Lung (tissue), 12 donors: Measurements from ENCODE around the gene YEATS2. TPM values are rescaled to one million over a fixed set of nuclear protein-coding genes. Genes with fewer than 3 reads are reported as not detected.
"Not testable (repeated sequence)": the region's sequence is repeated elsewhere in the genome, so short reads cannot be mapped to it uniquely, and the experiment has no call there.

ENCODE experiments used
- ATAC-seq: fragments of 200-7000 bp; cut with Tn5 transposase; one replicate; pipeline ENCODE4 v1.9.1; 2020; ENCODE audit warnings: moderate number of reproducible peaks; ENCODE audit not compliant: insufficient read depth, low FRiP score
- DNase-seq, 3 donors: peaks; one replicate each; pipeline ENCODE4 v3.0.0-alpha.2; 2013 to 2017
- H3K27ac ChIP-seq, 2 donors: one replicate each; pipeline ENCODE4 v1.5.1; 2013; ENCODE audit warnings: mild to moderate bottlenecking in 2 of 2, moderate library complexity in 2 of 2, control low read depth in 1 of 2, inconsistent platforms in 1 of 2, low read depth in 1 of 2, low read length in 1 of 2
- H3K27me3 ChIP-seq, 3 donors: one replicate each; pipeline ENCODE4 v1.5.1; 2013; ENCODE audit warnings: low read length in 2 of 3; ENCODE audit not compliant: control insufficient read depth in 3 of 3, insufficient read depth in 3 of 3
- H3K36me3 ChIP-seq, 4 donors: one replicate each; pipeline ENCODE4 v1.5.1; 2013; ENCODE audit warnings: low read length in 4 of 4, mild to moderate bottlenecking in 1 of 4, moderate library complexity in 1 of 4; ENCODE audit not compliant: control insufficient read depth in 4 of 4, insufficient read depth in 4 of 4
- H3K4me1 ChIP-seq, 5 donors: one replicate each; pipeline ENCODE4 v1.5.1; 2013; ENCODE audit warnings: low read length in 5 of 5, mild to moderate bottlenecking in 2 of 5, moderate library complexity in 1 of 5; ENCODE audit not compliant: control insufficient read depth in 5 of 5, insufficient read depth in 5 of 5
- H3K4me3 ChIP-seq: one replicate; pipeline ENCODE4 v1.5.1; 2013; ENCODE audit warnings: mild to moderate bottlenecking, control low read depth, moderate library complexity
- H3K9ac ChIP-seq, 2 donors: one replicate each; pipeline ENCODE4 v1.5.1; 2013; ENCODE audit warnings: low read length in 2 of 2, control low read depth in 1 of 2; ENCODE audit not compliant: insufficient read depth in 1 of 2
- H3K9me3 ChIP-seq, 4 donors: one replicate each; pipeline ENCODE4 v1.5.1; 2013; ENCODE audit warnings: low read length in 3 of 4, mild to moderate bottlenecking in 1 of 4, moderate library complexity in 1 of 4; ENCODE audit not compliant: control insufficient read depth in 4 of 4, insufficient read depth in 3 of 4
- CTCF ChIP-seq: IDR thresholded peaks from 2 replicates; pipeline ENCODE4 v1.5.1; 2012; ENCODE audit warnings: mild to moderate bottlenecking; ENCODE audit errors: control extremely low read depth, extremely low read depth
- WGBS, 2 donors: extraction: QIAGEN DNeasy Blood & Tissue Kit; methylation state at CpG; one replicate each; pipeline ENCODE4 v1.1.7; 2013; 5-methylcytosine and 5-hydroxymethylcytosine counted together
- polyA plus RNA-seq, 2 donors: library from polyadenylated mRNA; stranded (reverse); fragments of 200-250 nt; gene quantifications; one replicate each; pipeline ENCODE4 v1.2.1, GENCODE V29; 2013
- total RNA-seq, 2 donors: library from RNA; depleted of rRNA in 1 of 2; stranded (reverse); fragments of >200 nt in 1 of 2; gene quantifications; one replicate each; pipeline ENCODE4 v1.2.1, GENCODE V29; 2014 to 2021
- donor health status: control.
- donor health status: control.
- donor health status: Bipolar disorder and iron deficiency.
- donor health status: healthy.
- donor health status: DM: yes; HTN: yes; CAD: no.

The YEATS2 gene
- total and polyA plus RNA-seq, 4 donors, result 9.6 to 42.9 (median 18.9) TPM

- Histone ChIP-seq H3K9me3 (no peaks in the 10 kb centered on the region), H3K9ac (no peak overlapping the region), H3K4me3 (no peak overlapping the region), H3K4me1 (peaks cover 0 to 1% (median 0%) of the 10 kb centered on the region in 5 donors), H3K27me3 (no peaks in the 10 kb centered on the region), H3K36me3 (peaks cover 0 to 3% (median 0%) of the 10 kb centered on the region in 4 donors), H3K27ac (no peak overlapping the region)
- ATAC-seq, result no peak
- no peak for TF ChIP-seq CTCF
- DNase-seq, result no peak
- WGBS, 2 donors, result 86 to 96% methylated on average over 6 of the region's 6 CpGs
These were observed 9.9 kb upstream of the YEATS2 start for GRCh38 chr3:183687705-183688104.

- H3K4me3 ChIP-seq, result no peak overlapping the region
- no peak for TF ChIP-seq CTCF
- 58 to 82% methylated on average over 3 of the region's 3 CpGs for WGBS, 2 donors
- H3K4me1 ChIP-seq, result peaks cover 0 to 1% (median 0%) of the 10 kb centered on the region in 5 donors
- no peaks in the 10 kb centered on the region for H3K27me3 ChIP-seq
- H3K9me3 ChIP-seq, result no peaks in the 10 kb centered on the region
- ATAC-seq, result no peak
- H3K9ac ChIP-seq, result no peak overlapping the region
- H3K27ac ChIP-seq, result no peak overlapping the region
- peak in 2 of 3 donors; percentile 49 to 73 for DNase-seq
- no peaks in the 10 kb centered on the region for H3K36me3 ChIP-seq
These were observed 8.7 kb upstream of the YEATS2 start for GRCh38 chr3:183688874-183689273.

DNA sequence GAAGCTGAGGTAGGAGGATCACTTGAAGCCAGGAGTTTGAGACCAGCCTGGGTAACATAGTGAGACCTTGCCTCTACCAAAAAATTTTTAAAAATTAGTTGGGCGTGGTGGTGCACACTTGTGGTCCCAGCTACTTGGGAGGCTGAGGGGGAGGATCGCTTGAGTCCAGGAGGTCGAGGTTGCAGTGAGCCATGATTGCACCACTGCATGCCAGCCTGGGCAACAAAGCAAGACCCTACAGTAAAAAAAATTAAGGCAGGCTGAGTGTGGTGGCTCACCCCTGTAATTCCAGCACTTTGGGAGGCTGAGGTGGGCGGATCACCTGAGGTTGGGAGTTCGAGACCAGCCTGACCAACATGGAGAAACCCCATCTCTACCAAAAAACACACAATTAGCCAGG lies 8.0 kb upstream of the YEATS2 start:
- DNase-seq, H3K4me3 ChIP-seq, H3K27me3 ChIP-seq, H3K9me3 ChIP-seq, ATAC-seq, H3K4me1 ChIP-seq, H3K9ac ChIP-seq, H3K36me3 ChIP-seq, H3K27ac ChIP-seq: not testable (repeated sequence)
- WGBS, 2 donors, result 96 to 97% methylated on average over 5 of the region's 5 CpGs

- no peaks in the 10 kb centered on the region for H3K36me3 ChIP-seq
- H3K4me1 ChIP-seq, result peaks cover 0 to 3% (median 0%) of the 10 kb centered on the region in 5 donors
- no peaks in the 10 kb centered on the region for H3K27me3 ChIP-seq
- H3K9ac ChIP-seq, result no peak overlapping the region
- no peaks in the 10 kb centered on the region for H3K9me3 ChIP-seq
- no peak for DNase-seq
- no peak overlapping the region for H3K4me3 ChIP-seq
- no peak for ATAC-seq
- TF ChIP-seq CTCF, result no peak
- 93 to 96% methylated on average over 11 of the region's 11 CpGs for WGBS, 2 donors
- no peak overlapping the region for H3K27ac ChIP-seq
These were observed 7.1 kb upstream of the YEATS2 start for GRCh38 chr3:183690402-183690995.
